Astrocyte (in vitro differentiated cells and primary cell): ENCODE data around the gene FAM149B1. TPM values are rescaled to one million over a fixed set of nuclear protein-coding genes. Genes with fewer than 3 reads are reported as not detected.

ENCODE experiments used
- DNase-seq: peaks from one replicate; pipeline ENCODE4 v3.0.0-alpha.2; 2010; ENCODE audit warnings: low read depth
- FAIRE-seq: peaks from 2 replicates; lab custom pipeline; 2011; peaks lifted over from hg19 to GRCh38; lab: Jason Lieb, UNC
- H2AFZ ChIP-seq: 2 replicates; pipeline ENCODE4 v1.6.0; 2012; ENCODE audit warnings: low read depth, low read length, inconsistent platforms
- H3K27ac ChIP-seq: 2 replicates; pipeline ENCODE4 v1.5.1; 2011; ENCODE audit warnings: low read depth, low read length, inconsistent platforms
- H3K27me3 ChIP-seq: 2 replicates; pipeline ENCODE4 v1.6.0; 2011; ENCODE audit warnings: low read length, inconsistent platforms; ENCODE audit not compliant: insufficient read depth
- H3K36me3 ChIP-seq: 2 replicates; pipeline ENCODE4 v1.5.1; 2011; ENCODE audit warnings: low read length, inconsistent platforms; ENCODE audit not compliant: insufficient read depth
- H3K4me1 ChIP-seq: 2 replicates; pipeline ENCODE4 v1.5.1; 2011; ENCODE audit warnings: low read length, inconsistent platforms; ENCODE audit not compliant: insufficient read depth
- H3K4me2 ChIP-seq: 2 replicates; pipeline ENCODE4 v1.6.0; 2012; ENCODE audit warnings: low read length, inconsistent platforms
- H3K4me3 ChIP-seq: 2 replicates; pipeline ENCODE4 v1.5.1; 2011; ENCODE audit warnings: low read depth, mild to moderate bottlenecking, low read length, inconsistent platforms; ENCODE audit not compliant: insufficient read depth
- H3K79me2 ChIP-seq: 2 replicates; pipeline ENCODE4 v1.6.0; 2012; ENCODE audit warnings: mild to moderate bottlenecking, low read length, inconsistent platforms; ENCODE audit not compliant: insufficient read depth
- H3K9ac ChIP-seq: 2 replicates; pipeline ENCODE4 v1.6.0; 2012; ENCODE audit warnings: mild to moderate bottlenecking, low read length, inconsistent platforms
- H3K9me3 ChIP-seq: 2 replicates; pipeline ENCODE4 v1.5.1; 2012; ENCODE audit warnings: low read depth, mild to moderate bottlenecking, low read length, inconsistent platforms; ENCODE audit not compliant: insufficient read depth
- H4K20me1 ChIP-seq: 2 replicates; pipeline ENCODE4 v1.6.0; 2012; ENCODE audit warnings: low read length, inconsistent platforms; ENCODE audit not compliant: insufficient read depth
- H3K27ac Mint-ChIP-seq: one replicate; pipeline ENCODE4 v1.8.0; 2021; ENCODE audit warnings: mild to moderate bottlenecking, mixed read lengths; ENCODE audit not compliant: unreplicated experiment
- H3K27me3 Mint-ChIP-seq: one replicate; pipeline ENCODE4 v1.8.0; 2021; ENCODE audit warnings: low read depth, mixed read lengths; ENCODE audit not compliant: unreplicated experiment
- H3K36me3 Mint-ChIP-seq: one replicate; pipeline ENCODE4 v1.8.0; 2021; ENCODE audit warnings: low read depth, mixed read lengths; ENCODE audit not compliant: unreplicated experiment
- H3K4me1 Mint-ChIP-seq: one replicate; pipeline ENCODE4 v1.8.0; 2021; ENCODE audit warnings: low read depth, mixed read lengths; ENCODE audit not compliant: unreplicated experiment
- H3K4me3 Mint-ChIP-seq: one replicate; pipeline ENCODE4 v1.8.0; 2021; ENCODE audit warnings: mild to moderate bottlenecking, moderate library complexity, mixed read lengths; ENCODE audit not compliant: unreplicated experiment
- H3K9me3 Mint-ChIP-seq: one replicate; pipeline ENCODE4 v1.8.0; 2021; ENCODE audit warnings: mild to moderate bottlenecking, mixed read lengths; ENCODE audit not compliant: unreplicated experiment
- EZH2 ChIP-seq: IDR thresholded peaks from 2 replicates; pipeline ENCODE4 v1.6.1; 2012; ENCODE audit warnings: mild to moderate bottlenecking, low read length, inconsistent platforms; ENCODE audit not compliant: insufficient read depth
- total RNA-seq: library from RNA; stranded (reverse); gene quantifications from 2 replicates; pipeline ENCODE4 v1.2.1, GENCODE V29; 2021
- TF ChIP-seq, protein P1 (sequence below): IDR thresholded peaks from 2 replicates; pipeline ENCODE4 v1.5.1; 2011; ENCODE audit warnings: low read depth, mild to moderate bottlenecking, inconsistent platforms, low read length, moderate library complexity; ENCODE audit not compliant: insufficient read depth

Gene FAM149B1
- total RNA-seq, 1 donor from 2014 or later, result 14.0 TPM

DNA sequence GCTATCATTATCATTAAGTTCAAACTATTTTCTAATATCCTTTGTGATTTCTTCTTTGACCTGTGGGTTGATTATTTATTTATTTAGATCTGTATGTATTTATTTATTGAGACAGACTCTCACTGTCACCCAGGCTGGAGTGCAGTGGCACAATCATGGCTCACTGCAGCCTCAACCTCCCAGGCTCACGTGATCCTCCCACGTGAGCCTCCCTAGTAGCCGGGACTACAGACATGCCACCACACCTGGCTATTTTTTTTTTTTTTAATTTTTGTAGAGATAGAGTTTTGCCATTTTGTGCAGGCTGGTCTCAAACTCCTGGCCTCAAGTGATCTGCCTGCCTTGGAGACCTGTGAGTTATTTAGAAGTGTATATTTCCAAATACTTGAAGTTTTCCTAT, 113.2 kb downstream of the FAM149B1 start:
- Mint-ChIP-seq H3K9me3 (peaks cover 2% of the 10 kb centered on the region), H3K27ac (no peak overlapping the region), H3K36me3 (peaks cover 4% of the 10 kb centered on the region), H3K4me1 (peaks cover 3% of the 10 kb centered on the region), H3K4me3 (no peak overlapping the region), H3K27me3 (no peaks in the 10 kb centered on the region)
- H3K9ac ChIP-seq, result no peak overlapping the region
- H3K36me3 ChIP-seq, result no peaks in the 10 kb centered on the region
- H3K4me3 ChIP-seq, result no peak overlapping the region
- no peaks in the 10 kb centered on the region for H4K20me1 ChIP-seq
- H3K9me3 ChIP-seq, result peaks cover 2% of the 10 kb centered on the region
- no peak overlapping the region for H2AFZ ChIP-seq
- no peaks in the 10 kb centered on the region for H3K27me3 ChIP-seq
- peaks cover 5% of the 10 kb centered on the region for H3K4me1 ChIP-seq
- FAIRE-seq, result no peak
- no peak overlapping the region for H3K4me2 ChIP-seq
- DNase-seq, result no peak
- TF ChIP-seq, protein P1, sequence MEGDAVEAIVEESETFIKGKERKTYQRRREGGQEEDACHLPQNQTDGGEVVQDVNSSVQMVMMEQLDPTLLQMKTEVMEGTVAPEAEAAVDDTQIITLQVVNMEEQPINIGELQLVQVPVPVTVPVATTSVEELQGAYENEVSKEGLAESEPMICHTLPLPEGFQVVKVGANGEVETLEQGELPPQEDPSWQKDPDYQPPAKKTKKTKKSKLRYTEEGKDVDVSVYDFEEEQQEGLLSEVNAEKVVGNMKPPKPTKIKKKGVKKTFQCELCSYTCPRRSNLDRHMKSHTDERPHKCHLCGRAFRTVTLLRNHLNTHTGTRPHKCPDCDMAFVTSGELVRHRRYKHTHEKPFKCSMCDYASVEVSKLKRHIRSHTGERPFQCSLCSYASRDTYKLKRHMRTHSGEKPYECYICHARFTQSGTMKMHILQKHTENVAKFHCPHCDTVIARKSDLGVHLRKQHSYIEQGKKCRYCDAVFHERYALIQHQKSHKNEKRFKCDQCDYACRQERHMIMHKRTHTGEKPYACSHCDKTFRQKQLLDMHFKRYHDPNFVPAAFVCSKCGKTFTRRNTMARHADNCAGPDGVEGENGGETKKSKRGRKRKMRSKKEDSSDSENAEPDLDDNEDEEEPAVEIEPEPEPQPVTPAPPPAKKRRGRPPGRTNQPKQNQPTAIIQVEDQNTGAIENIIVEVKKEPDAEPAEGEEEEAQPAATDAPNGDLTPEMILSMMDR, result no peak
- no peak for TF ChIP-seq EZH2
- no peak overlapping the region for H3K27ac ChIP-seq
- H3K79me2 ChIP-seq, result no peaks in the 10 kb centered on the region

DNA sequence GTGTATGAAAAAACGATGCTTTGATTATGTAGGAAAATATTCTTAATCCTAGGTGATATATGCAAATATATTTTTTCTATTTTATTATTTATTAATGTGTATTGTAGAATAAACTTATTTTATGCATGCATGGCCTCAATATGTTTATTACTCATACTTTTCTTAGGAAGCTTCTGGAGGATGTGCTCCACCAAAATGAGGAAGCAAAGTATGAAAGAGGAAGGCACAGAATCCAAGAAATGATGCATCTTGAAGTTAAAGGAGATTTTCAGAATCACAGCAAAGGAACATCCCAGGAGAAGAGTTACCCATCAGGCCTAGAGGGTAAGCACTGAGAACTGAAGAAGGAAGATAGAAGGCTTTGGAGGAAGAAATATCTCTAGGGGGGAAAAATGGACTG, 119.5 kb downstream of the FAM149B1 start:
- Mint-ChIP-seq H3K9me3 (peaks cover 2% of the 10 kb centered on the region), H3K4me3 (no peak overlapping the region), H3K36me3 (no peaks in the 10 kb centered on the region), H3K4me1 (no peaks in the 10 kb centered on the region), H3K27me3 (no peaks in the 10 kb centered on the region), H3K27ac (no peak overlapping the region)
- Histone ChIP-seq H3K36me3 (no peaks in the 10 kb centered on the region), H3K4me1 (no peaks in the 10 kb centered on the region), H3K4me3 (no peak overlapping the region), H4K20me1 (no peaks in the 10 kb centered on the region), H3K4me2 (no peak overlapping the region), H3K79me2 (no peaks in the 10 kb centered on the region), H3K9me3 (no peaks in the 10 kb centered on the region), H3K9ac (no peak overlapping the region), H2AFZ (no peak overlapping the region), H3K27ac (no peak overlapping the region), H3K27me3 (no peaks in the 10 kb centered on the region)
- no peak for DNase-seq
- FAIRE-seq, result no peak
- TF ChIP-seq, protein P1, result no peak
- TF ChIP-seq EZH2, result no peak

DNA sequence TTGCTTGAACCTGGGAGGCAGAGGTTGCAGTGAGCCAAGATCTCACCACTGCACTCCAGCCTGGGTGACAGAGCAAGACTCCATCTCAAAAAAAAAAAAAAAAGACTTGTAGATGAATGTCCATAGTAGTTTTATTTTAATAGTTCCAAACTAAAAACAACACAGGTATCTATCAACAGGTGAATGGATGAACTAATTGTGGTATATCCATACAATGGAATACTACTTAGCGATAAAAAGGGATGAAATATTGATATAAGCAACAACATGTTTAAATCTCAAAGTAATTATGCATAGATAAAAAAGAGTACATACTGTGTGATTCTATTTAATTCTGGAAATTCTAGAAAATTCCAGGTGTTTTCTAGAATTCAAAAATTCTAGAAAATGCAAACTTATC, 122.0 kb downstream of the FAM149B1 start:
- Mint-ChIP-seq H3K27me3 (no peaks in the 10 kb centered on the region), H3K4me1 (no peaks in the 10 kb centered on the region), H3K27ac (no peak overlapping the region), H3K9me3 (peaks cover 2% of the 10 kb centered on the region), H3K4me3 (no peak overlapping the region), H3K36me3 (no peaks in the 10 kb centered on the region)
- no peaks in the 10 kb centered on the region for H4K20me1 ChIP-seq
- no peaks in the 10 kb centered on the region for H3K4me1 ChIP-seq
- DNase-seq, result no peak
- no peak for FAIRE-seq
- H3K9me3 ChIP-seq, result no peaks in the 10 kb centered on the region
- no peak overlapping the region for H3K4me3 ChIP-seq
- H3K4me2 ChIP-seq, result no peak overlapping the region
- no peak overlapping the region for H3K27ac ChIP-seq
- no peak overlapping the region for H2AFZ ChIP-seq
- H3K36me3 ChIP-seq, result no peaks in the 10 kb centered on the region
- TF ChIP-seq EZH2, result no peak
- TF ChIP-seq, protein P1, result no peak
- H3K79me2 ChIP-seq, result no peaks in the 10 kb centered on the region
- H3K9ac ChIP-seq, result no peak overlapping the region
- peaks cover 3% of the 10 kb centered on the region for H3K27me3 ChIP-seq
